Mesendoderm (in vitro differentiated cells): ENCODE data around the gene ASB14.
A peak's percentile ranks its signal among the peaks of the same experiment; 100 is the strongest.

Experiments
- DNase-seq: peaks from one replicate; pipeline ENCODE4 v3.0.0; 2013
- H2AK5ac ChIP-seq: 2 replicates; pipeline ENCODE4 v1.6.1; 2013; ENCODE audit warnings: low read length, inconsistent platforms
- H2BK120ac ChIP-seq: 2 replicates; pipeline ENCODE4 v1.6.1; 2013; ENCODE audit warnings: low read depth, mild to moderate bottlenecking, low read length, moderate library complexity, mixed read lengths
- H2BK15ac ChIP-seq: replicated peaks from 2 replicates; pipeline ENCODE4 v1.6.1; 2013; ENCODE audit warnings: low read depth, mild to moderate bottlenecking, moderate library complexity
- H2BK5ac ChIP-seq: 2 replicates; pipeline ENCODE4 v1.6.1; 2013; ENCODE audit warnings: low read length, inconsistent platforms
- H3K18ac ChIP-seq: 2 replicates; pipeline ENCODE4 v1.6.1; 2013; ENCODE audit warnings: mild to moderate bottlenecking, low read length, mixed read lengths
- H3K23ac ChIP-seq: one replicate; pipeline ENCODE4 v1.6.1; 2013; ENCODE audit warnings: low read length
- H3K27ac ChIP-seq: 2 replicates; pipeline ENCODE4 v1.5.1; 2013; ENCODE audit warnings: low read depth, mild to moderate bottlenecking, inconsistent platforms, low read length, moderate library complexity
- H3K27me3 ChIP-seq: 2 replicates; pipeline ENCODE4 v1.6.1; 2013; ENCODE audit warnings: low read length, control low read depth, mild to moderate bottlenecking, inconsistent platforms; ENCODE audit not compliant: insufficient read depth, poor library complexity
- H3K36me3 ChIP-seq: 2 replicates; pipeline ENCODE4 v1.6.1; 2013; ENCODE audit warnings: low read length, inconsistent platforms; ENCODE audit not compliant: control insufficient read depth, insufficient read depth
- H3K4ac ChIP-seq: one replicate; pipeline ENCODE4 v1.6.1; 2013; ENCODE audit warnings: low read depth, mild to moderate bottlenecking, low read length, moderate library complexity
- H3K4me1 ChIP-seq: 2 replicates; pipeline ENCODE4 v1.6.1; 2013; ENCODE audit warnings: low read depth, low read length, inconsistent platforms; ENCODE audit not compliant: control insufficient read depth
- H3K4me2 ChIP-seq: 2 replicates; pipeline ENCODE4 v1.6.1; 2013; ENCODE audit warnings: low read length
- H3K4me3 ChIP-seq: 2 replicates; pipeline ENCODE4 v1.5.1; 2013; ENCODE audit warnings: mild to moderate bottlenecking, low read length
- H3K56ac ChIP-seq: one replicate; pipeline ENCODE4 v1.6.1; 2013; ENCODE audit warnings: low read length
- H3K79me1 ChIP-seq: 2 replicates; pipeline ENCODE4 v1.6.1; 2013; ENCODE audit warnings: low read length, inconsistent platforms
- H3K79me2 ChIP-seq: 2 replicates; pipeline ENCODE4 v1.6.1; 2013; ENCODE audit warnings: mild to moderate bottlenecking, low read length; ENCODE audit not compliant: control insufficient read depth, insufficient read depth
- H3K9ac ChIP-seq: 2 replicates; pipeline ENCODE4 v1.6.1; 2013; ENCODE audit warnings: low read length, inconsistent platforms
- H4K5ac ChIP-seq: one replicate; pipeline ENCODE4 v1.6.1; 2013; ENCODE audit warnings: low read length
- H4K8ac ChIP-seq: one replicate; pipeline ENCODE4 v1.6.1; 2013; ENCODE audit warnings: low read depth, mild to moderate bottlenecking, control low read depth, low read length, moderate library complexity
- WGBS: extraction: QIAGEN DNeasy Blood & Tissue Kit; methylation state at CpG from one replicate; pipeline ENCODE4 v1.1.7; 2013; ENCODE audit warnings: low lambda C conversion rate, missing lambda C conversion rate; ENCODE audit not compliant: insufficient coverage; ENCODE audit errors: extremely low coverage; 5-methylcytosine and 5-hydroxymethylcytosine counted together

ASB14 gene

GRCh38 chr3:57230006-57230405, 62.5 kb downstream of the ASB14 start:
- no CpG with 5 or more reads among the region's 2 CpGs for WGBS

GRCh38 chr3:57227930-57228751, 64.3 kb downstream of the ASB14 start:
- Histone ChIP-seq H3K36me3 (no peaks in the 10 kb centered on the region), H3K4me3 (peak overlapping the region; percentile 78), H3K56ac (peak overlapping the region; percentile 94), H3K27ac (peak overlapping the region; percentile 27), H2BK5ac (no peak overlapping the region), H3K79me1 (peaks cover 2% of the 10 kb centered on the region), H3K23ac (peak overlapping the region; percentile 72), H3K27me3 (no peaks in the 10 kb centered on the region), H4K8ac (no peak overlapping the region), H2BK120ac (no peak overlapping the region), H2AK5ac (no peak overlapping the region), H3K9ac (peak overlapping the region; percentile 75), H3K4me1 (peaks cover 3% of the 10 kb centered on the region), H4K5ac (no peak overlapping the region), H3K18ac (peak overlapping the region; percentile 44), H3K4me2 (peak overlapping the region; percentile 70), H3K79me2 (peaks cover 4% of the 10 kb centered on the region), H2BK15ac (no peak overlapping the region), H3K4ac (peak overlapping the region; percentile 46)
- no CpG with 5 or more reads among the region's 70 CpGs for WGBS
- peak; percentile 36 for DNase-seq

More at GRCh38 chr3:57230006-57230405, 62.5 kb downstream of the ASB14 start:
- H3K9ac ChIP-seq, result no peak overlapping the region
- peaks cover 2% of the 10 kb centered on the region for H3K79me1 ChIP-seq
- H3K23ac ChIP-seq, result no peak overlapping the region
- no peak overlapping the region for H2BK5ac ChIP-seq
- H3K27me3 ChIP-seq, result no peaks in the 10 kb centered on the region
- H3K56ac ChIP-seq, result no peak overlapping the region
- no peak overlapping the region for H3K27ac ChIP-seq
- no peak overlapping the region for H2BK120ac ChIP-seq
- DNase-seq, result no peak
- no peak overlapping the region for H4K8ac ChIP-seq
- no peak overlapping the region for H4K5ac ChIP-seq
- H3K79me2 ChIP-seq, result peaks cover 4% of the 10 kb centered on the region
- H3K4me3 ChIP-seq, result no peak overlapping the region
- H3K4ac ChIP-seq, result no peak overlapping the region
- no peak overlapping the region for H2AK5ac ChIP-seq
- H3K4me2 ChIP-seq, result no peak overlapping the region
- peaks cover 3% of the 10 kb centered on the region for H3K4me1 ChIP-seq
- H3K18ac ChIP-seq, result no peak overlapping the region
- H3K36me3 ChIP-seq, result no peaks in the 10 kb centered on the region
- H2BK15ac ChIP-seq, result no peak overlapping the region

- H3K79me2 ChIP-seq, result peaks cover 4% of the 10 kb centered on the region
- no peak within 1 kb of the TSS for H4K5ac ChIP-seq
- peak; percentile 96 for DNase-seq
- H4K8ac ChIP-seq, result peak within 1 kb of the TSS; percentile 56
- peak within 1 kb of the TSS; percentile 55 for H3K4ac ChIP-seq
- H3K4me3 ChIP-seq, result peak within 1 kb of the TSS; percentile 78
- H3K4me2 ChIP-seq, result peak within 1 kb of the TSS; percentile 96
- peak within 1 kb of the TSS; percentile 94 for H3K56ac ChIP-seq
- H3K23ac ChIP-seq, result peak within 1 kb of the TSS; percentile 72
- peak within 1 kb of the TSS; percentile 86 for H3K9ac ChIP-seq
- H3K27me3 ChIP-seq, result no peaks in the 10 kb centered on the region
- no peaks in the 10 kb centered on the region for H3K36me3 ChIP-seq
- H2BK5ac ChIP-seq, result no peak within 1 kb of the TSS
- no peak within 1 kb of the TSS for H2AK5ac ChIP-seq
- H3K18ac ChIP-seq, result peak within 1 kb of the TSS; percentile 95
- no peak within 1 kb of the TSS for H2BK15ac ChIP-seq
- peaks cover 2% of the 10 kb centered on the region for H3K79me1 ChIP-seq
- H2BK120ac ChIP-seq, result no peak within 1 kb of the TSS
- H3K27ac ChIP-seq, result peak within 1 kb of the TSS; percentile 90
- H3K4me1 ChIP-seq, result peaks cover 3% of the 10 kb centered on the region
- no CpG with 5 or more reads among the region's 71 CpGs for WGBS
These were observed 65.1 kb downstream of the ASB14 start, which contains the start of gene APPL1 for GRCh38 chr3:57227204-57227929. Gene APPL1 (plus strand): TSS chr3:57227729. CDS start chr3:57227884, 155 bp downstream.

- H3K4me2 ChIP-seq, result no peak overlapping the region
- WGBS, result 100% methylated on average over 1 of the region's 2 CpGs
- no peaks in the 10 kb centered on the region for H3K27me3 ChIP-seq
- H3K18ac ChIP-seq, result no peak overlapping the region
- H2AK5ac ChIP-seq, result no peak overlapping the region
- no peak for DNase-seq
- no peaks in the 10 kb centered on the region for H3K36me3 ChIP-seq
- H3K23ac ChIP-seq, result no peak overlapping the region
- no peak overlapping the region for H2BK120ac ChIP-seq
- no peak overlapping the region for H2BK5ac ChIP-seq
- H4K5ac ChIP-seq, result no peak overlapping the region
- no peak overlapping the region for H3K56ac ChIP-seq
- no peak overlapping the region for H3K4me3 ChIP-seq
- no peak overlapping the region for H4K8ac ChIP-seq
- no peak overlapping the region for H2BK15ac ChIP-seq
- no peak overlapping the region for H3K27ac ChIP-seq
- H3K4me1 ChIP-seq, result peaks cover 3% of the 10 kb centered on the region
- H3K9ac ChIP-seq, result no peak overlapping the region
- no peaks in the 10 kb centered on the region for H3K79me1 ChIP-seq
- peaks cover 1% of the 10 kb centered on the region for H3K79me2 ChIP-seq
- no peak overlapping the region for H3K4ac ChIP-seq
These were observed 66.3 kb downstream of the ASB14 start for GRCh38 chr3:57226176-57226575.

GRCh38 chr3:57224856-57225255, 67.6 kb downstream of the ASB14 start:
- H3K56ac ChIP-seq, result no peak overlapping the region

More at GRCh38 chr3:57224856-57225255, 67.6 kb downstream of the ASB14 start:
- no CpG with 5 or more reads among the region's 4 CpGs for WGBS
- no peak overlapping the region for H2BK15ac ChIP-seq
- no peak overlapping the region for H2AK5ac ChIP-seq
- peaks cover 1% of the 10 kb centered on the region for H3K79me2 ChIP-seq
- no peak overlapping the region for H3K18ac ChIP-seq
- no peak overlapping the region for H3K4ac ChIP-seq
- H3K36me3 ChIP-seq, result no peaks in the 10 kb centered on the region
- peaks cover 3% of the 10 kb centered on the region for H3K4me1 ChIP-seq
- H3K9ac ChIP-seq, result no peak overlapping the region
- no peak overlapping the region for H4K5ac ChIP-seq
- no peak overlapping the region for H3K4me3 ChIP-seq
- H3K27ac ChIP-seq, result no peak overlapping the region
- no peaks in the 10 kb centered on the region for H3K27me3 ChIP-seq
- H3K4me2 ChIP-seq, result no peak overlapping the region
- no peak for DNase-seq
- no peak overlapping the region for H2BK120ac ChIP-seq
- no peak overlapping the region for H3K23ac ChIP-seq
- no peaks in the 10 kb centered on the region for H3K79me1 ChIP-seq
- H2BK5ac ChIP-seq, result no peak overlapping the region
- no peak overlapping the region for H4K8ac ChIP-seq
